Middle frontal gyrus (tissue), 1 donor: ENCODE results near the gene FAM222B.

Source experiments
- DNase-seq: peaks from one replicate; pipeline ENCODE4 v3.0.0-alpha.2; 2015; ENCODE audit warnings: low spot score; ENCODE audit errors: extremely low spot score

FAM222B gene

GRCh38 chr17:28774206-28774605, 68.4 kb downstream of the FAM222B start:
- no peak for DNase-seq

- no peak for DNase-seq
These were observed 68.9 kb downstream of the FAM222B start for GRCh38 chr17:28773736-28774135.

DNA sequence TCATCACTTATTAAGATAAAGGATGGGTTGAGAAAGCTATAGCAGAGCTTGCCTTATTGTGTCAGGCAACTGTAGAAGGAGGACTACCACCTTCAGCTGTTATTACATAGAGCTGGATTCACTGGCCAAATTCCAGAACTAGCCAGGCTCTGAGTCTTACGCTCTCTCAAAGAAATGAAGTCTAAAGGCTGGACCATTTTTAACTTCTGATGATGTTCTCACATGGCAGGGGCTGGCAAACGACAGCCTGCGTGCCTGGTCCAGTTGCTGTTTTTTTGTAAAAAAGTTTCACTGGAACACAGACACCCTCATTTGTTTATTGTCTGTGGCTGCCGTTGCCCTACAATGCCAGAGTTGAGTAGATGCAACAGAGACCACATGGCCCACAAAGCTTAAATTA, 77.6 kb downstream of the FAM222B start:
- no peak for DNase-seq

DNA sequence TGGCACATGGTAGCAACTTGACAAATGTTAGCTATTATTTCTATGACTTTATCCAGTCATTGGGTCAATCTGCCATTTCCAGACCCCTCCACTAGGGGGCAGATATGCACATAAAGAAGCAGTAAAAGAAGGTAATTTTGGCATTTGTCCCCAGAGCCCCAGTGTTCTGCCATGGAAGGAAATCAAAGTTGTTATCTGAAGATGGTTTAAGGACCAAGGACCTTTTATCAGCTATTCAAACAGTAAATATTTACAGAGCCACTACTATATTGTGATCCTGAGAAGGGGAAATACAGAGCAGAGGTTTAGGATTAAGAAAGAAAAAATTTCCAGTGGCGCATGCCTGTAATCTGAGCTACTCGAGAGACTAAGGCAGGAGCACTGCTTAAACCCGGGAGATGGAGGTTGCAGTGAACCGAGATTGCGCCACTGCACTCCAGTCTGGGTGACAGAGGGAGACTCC, 78.8 kb downstream of the FAM222B start:
- no peak for DNase-seq

- no peak for DNase-seq
These were observed 79.3 kb downstream of the FAM222B start for GRCh38 chr17:28763137-28763799.

DNA sequence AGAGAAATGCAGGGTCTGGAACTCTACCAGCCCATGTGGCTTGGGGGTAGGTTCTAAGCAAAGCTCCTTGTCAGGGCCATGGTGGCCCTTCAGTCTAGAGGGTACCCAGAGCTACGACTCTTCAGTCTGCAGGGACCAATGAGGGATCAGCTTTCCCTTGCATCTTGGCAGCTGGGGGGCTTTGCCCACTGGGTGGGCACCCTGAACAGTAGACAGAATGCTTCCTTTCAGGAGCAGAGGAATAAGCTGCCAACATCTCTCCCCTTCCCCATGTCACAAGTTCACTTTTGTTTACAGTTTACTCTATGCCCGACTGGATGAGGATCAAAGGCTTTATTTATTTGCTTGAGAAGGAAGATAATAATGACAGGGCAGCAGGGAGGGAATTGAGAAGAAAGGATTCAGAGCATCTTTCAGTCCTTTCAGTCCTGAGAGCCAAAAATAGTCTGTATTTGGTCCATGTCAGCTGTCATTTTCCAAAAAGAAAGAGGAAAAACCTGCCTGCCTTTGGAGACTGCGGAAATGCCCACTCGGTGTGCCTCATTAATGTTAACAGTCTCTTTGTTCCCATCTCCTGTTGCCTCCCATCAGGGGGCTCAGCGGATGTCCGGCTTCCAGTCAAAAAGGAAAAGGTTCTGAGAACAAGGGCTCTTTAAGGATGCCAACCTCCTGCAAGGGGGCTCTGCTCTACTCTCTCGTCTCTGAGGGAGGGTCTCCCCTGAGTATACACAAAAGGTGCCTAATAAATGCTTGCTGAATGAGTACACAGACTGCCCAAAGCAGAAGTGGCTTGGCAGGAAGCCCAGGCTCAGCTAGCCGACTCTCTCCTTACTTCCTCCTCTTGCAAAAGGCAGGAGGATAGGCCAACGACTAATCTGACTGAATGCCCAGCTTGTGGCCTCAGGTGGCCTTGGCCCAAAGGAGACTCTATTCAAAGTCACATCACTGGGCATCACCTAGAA, 81.7 kb downstream of the FAM222B start:
- no peak for DNase-seq

DNA sequence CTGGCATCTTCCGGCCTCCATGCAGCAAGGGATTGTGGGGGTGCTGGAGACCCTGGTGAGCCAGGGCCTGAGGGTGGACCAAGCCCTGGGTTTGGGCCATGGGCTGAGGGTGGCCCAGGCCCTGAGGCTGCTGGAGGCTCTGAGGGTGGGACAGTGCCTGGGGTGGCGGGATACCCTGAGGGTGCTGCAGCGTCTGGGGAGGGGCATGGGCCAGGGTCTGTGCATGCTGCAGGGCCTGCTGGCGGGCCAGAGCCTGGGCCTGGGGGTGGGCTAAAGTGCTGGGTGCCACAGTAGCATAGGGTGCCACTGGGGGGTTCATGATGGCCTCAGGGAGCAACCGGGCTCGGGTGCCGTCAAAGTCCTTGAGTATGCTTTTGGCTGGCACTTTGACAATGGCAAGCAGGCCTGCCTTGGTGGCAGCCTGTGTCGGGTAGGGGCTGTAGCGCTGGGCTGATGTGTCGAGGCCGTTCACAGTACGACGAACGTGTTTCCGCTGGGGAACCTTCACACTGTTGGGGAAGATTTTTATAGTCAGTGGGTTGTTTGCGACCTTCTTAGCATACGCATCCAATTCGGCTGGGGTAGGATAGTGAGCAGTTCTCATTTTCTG, 83.2 kb downstream of the FAM222B start:
- no peak for DNase-seq

- no peak for DNase-seq
These were observed 84.0 kb downstream of the FAM222B start for GRCh38 chr17:28758411-28759121.

- DNase-seq = no peak
These were observed 86.4 kb downstream of the FAM222B start for GRCh38 chr17:28756049-28756804.

- DNase-seq = no peak
These were observed 87.1 kb downstream of the FAM222B start for GRCh38 chr17:28755486-28755885.

GRCh38 chr17:28751600-28752366, 90.8 kb downstream of the FAM222B start:
- DNase-seq = no peak

DNA sequence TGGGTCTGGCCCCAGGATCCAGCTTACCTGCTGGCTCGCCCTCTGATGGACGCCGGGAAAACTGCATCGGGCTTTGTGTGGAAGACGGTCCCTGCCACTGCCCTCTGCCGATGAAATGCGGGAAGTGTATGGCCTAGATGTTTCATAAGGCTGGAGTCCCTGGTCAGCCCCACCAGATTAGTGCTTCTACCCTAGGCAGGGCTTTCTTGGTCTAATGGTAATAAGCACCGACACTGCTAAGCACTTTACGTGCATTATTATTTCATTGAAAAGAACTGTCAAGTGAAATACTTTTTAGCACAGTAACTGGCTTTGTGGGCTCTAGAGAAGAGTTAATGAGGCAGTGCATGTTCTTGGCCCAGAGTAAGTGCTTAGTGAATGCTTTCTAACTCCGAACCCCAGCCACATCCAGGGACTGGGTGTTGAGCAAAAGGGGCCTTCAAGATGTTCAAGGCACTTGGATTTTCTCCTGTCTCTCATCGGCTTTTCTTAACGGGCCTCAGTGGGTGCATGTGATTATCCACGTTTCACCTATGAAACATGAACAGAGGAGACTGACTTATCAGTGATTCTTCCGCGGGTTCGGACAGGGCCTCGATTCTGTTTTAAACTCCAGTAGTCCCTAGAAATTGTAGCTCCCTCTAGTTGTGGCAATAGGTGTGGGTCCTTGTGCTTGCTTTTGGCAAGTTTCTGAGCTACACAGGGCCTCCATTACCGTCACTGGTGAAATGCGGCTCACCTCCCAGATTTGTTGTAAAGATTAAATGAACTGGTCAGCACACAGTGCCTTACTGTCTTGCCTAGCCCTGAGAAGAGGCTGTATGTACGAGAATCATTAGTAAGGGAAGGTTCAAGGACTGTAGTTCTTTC, 92.2 kb downstream of the FAM222B start:
- peak; percentile 88 for DNase-seq

- DNase-seq = no peak
These were observed 92.9 kb downstream of the FAM222B start for GRCh38 chr17:28749516-28750177.

DNA sequence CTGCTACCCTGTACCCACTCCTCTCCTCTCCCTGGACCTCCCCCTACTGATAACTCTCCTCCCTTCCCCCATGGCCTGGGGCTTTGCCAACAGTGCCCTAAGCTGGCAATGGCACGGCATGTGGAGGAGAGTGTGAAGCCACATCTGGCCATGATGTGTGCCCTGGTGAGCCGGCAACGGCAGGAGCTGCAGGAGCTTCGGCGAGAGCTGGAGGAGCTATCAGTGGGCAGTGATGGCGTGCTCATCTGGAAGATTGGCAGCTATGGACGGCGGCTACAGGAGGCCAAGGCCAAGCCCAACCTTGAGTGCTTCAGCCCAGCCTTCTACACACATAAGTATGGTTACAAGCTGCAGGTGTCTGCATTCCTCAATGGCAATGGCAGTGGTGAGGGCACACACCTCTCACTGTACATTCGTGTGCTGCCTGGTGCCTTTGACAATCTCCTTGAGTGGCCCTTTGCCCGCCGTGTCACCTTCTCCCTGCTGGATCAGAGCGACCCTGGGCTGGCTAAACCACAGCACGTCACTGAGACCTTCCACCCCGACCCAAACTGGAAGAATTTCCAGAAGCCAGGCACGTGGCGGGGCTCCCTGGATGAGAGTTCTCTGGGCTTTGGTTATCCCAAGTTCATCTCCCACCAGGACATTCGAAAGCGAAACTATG, 93.6 kb downstream of the FAM222B start:
- no peak for DNase-seq

GRCh38 chr17:28747801-28748750, 94.5 kb downstream of the FAM222B start:
- DNase-seq = no peak

DNA sequence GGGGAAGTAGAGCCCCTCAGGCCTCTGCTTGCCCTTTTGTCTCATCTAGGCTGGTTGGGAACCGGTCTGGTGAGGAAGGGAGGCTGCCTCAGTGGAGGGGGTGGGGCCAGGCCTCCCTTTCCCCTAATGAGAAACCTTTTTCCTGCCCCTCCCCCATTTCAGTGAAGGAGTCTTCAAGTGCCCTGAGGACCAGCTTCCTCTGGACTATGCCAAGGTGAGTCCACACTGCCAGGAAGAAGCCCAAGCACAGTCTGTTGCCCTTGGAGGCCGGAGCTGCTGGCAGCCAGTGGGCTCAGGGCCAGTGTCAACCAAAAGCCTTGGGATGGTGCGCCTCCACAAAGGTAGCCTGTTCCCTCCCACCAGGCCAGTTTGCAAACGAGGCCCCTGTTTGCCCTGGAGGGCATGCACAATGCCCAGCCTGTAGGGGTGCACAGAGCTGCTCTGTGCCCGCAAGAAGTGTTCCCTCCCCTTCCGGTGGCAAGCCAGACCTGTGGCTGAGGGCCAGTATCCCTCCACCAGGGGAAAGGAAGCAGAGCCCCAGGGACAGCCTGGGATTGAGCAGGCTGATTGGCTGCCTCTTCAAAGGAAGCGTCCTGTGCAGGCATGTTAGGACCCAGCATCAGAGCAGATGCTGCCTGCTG, 95.4 kb downstream of the FAM222B start:
- peak; percentile 42 for DNase-seq
